H1 (cell line): ENCODE data around the gene SP5. TPM values are rescaled to one million over a fixed set of nuclear protein-coding genes. Genes with fewer than 3 reads are reported as not detected.

Source experiments
- MAFK ChIP-seq: IDR thresholded peaks from 2 replicates; pipeline ENCODE4 v1.6.1; 2012; ENCODE audit warnings: low read depth, mild to moderate bottlenecking, improper control_type of control experiment, low read length
- SIN3A ChIP-seq, 2 experiments: IDR thresholded peaks in 1 of 2; conservative IDR thresholded peaks in 1 of 2; 2 replicates each; pipeline ENCODE4 v1.6.1; 2011 to 2012; ENCODE audit warnings: low read length in 2 of 2, improper control_type of control experiment in 1 of 2, low read depth in 1 of 2, mild to moderate bottlenecking in 1 of 2
- TEAD4 ChIP-seq: IDR thresholded peaks from 2 replicates; pipeline ENCODE4 v1.6.1; 2012; ENCODE audit warnings: low read depth, low read length, inconsistent platforms, mixed read lengths
- polyA plus RNA-seq, 7 experiments: library from polyadenylated mRNA; depleted of rRNA in 3 of 7; stranded (reverse) in 5 of 7; unstranded in 2 of 7; fragments of >200 nt in 5 of 7; fragments of 200-250 nt in 2 of 7; gene quantifications; 1 replicate in 5 of 7; 2 replicates in 1 of 7; 4 replicates in 1 of 7; pipeline versions ENCODE4 v1.2.1 to v1.2.3, GENCODE V29; 2011 to 2013; ENCODE audit warnings: missing spikeins in 2 of 7, mixed read lengths in 2 of 7
- total RNA-seq: library from RNA; stranded (reverse); fragmentation: NEBNext Ultra II Directional; extraction: Animal tissue kit (Norgen Biotek cat#: 25700); gene quantifications from 2 replicates; pipeline ENCODE4 v1.2.1, GENCODE V29; 2021
- TF ChIP-seq, protein P1 (sequence below): IDR thresholded peaks from 2 replicates; pipeline ENCODE4 v1.6.1; 2012; ENCODE audit warnings: inconsistent platforms

SP5 gene
- total and polyA plus RNA-seq, 2 of the 8 experiments (the other 6 are each of a cell fraction or from before 2014, with no cell fraction given), result 0.17 TPM; not detected in 1

DNA sequence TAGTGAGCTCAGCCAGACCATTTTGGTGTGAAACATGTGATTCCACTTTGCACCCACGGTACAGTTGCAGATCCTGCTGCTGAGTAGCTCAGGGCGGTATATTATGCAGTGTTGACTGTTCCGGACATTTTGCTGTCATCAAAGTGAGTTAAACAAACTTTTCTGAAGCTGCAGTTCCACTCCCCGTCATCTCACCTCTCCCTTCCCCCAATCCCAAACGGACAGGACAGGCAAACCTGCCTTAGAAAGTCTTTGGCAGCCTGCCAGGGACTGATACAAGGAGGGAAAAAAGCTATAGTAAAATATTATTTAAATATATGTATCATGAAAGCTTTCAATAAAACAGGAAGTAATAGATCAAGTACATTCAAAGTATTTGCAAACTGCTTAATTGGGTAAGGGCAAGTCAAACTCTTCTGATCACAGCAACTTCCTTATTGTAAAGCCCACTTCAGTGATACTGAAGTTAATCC, 35.5 kb upstream of the SP5 start (continued):
- TF ChIP-seq, protein P1, sequence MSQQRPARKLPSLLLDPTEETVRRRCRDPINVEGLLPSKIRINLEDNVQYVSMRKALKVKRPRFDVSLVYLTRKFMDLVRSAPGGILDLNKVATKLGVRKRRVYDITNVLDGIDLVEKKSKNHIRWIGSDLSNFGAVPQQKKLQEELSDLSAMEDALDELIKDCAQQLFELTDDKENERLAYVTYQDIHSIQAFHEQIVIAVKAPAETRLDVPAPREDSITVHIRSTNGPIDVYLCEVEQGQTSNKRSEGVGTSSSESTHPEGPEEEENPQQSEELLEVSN, result no peak
- TF ChIP-seq MAFK (no peak), TEAD4 (no peak), SIN3A (conservative IDR thresholded peaks at IDR 0.05 in 1 of 2, IDR thresholded peaks at IDR 0.05 in 1 of 2; ENCODE audit: low read depth in 1 of 2, low read length in 2 of 2) (no peak)
- TF ChIP-seq, all 59 proteins: peak for 0
